OCI-LY7 (cell line): Measurements from ENCODE around the gene CRHR2. TPM values are rescaled to one million over a fixed set of nuclear protein-coding genes. Genes with fewer than 3 reads are reported as not detected.

ENCODE experiments used
- BruUV-seq: library from RNA; stranded (reverse); fragments of 400-500 nt; replicated peaks from 2 replicates; lab custom pipeline; 2021; lab: Mats Ljungman, UMichigan
- CTCF ChIA-PET: fragments of 300-600 bp; sonication (Branson Sonifier 250); formaldehyde crosslinking; loops from one replicate; lab custom pipeline; 2022; ENCODE audit warnings: antibody characterized with exemption; ENCODE audit not compliant: unreplicated experiment; lab: Charles Lee
- POLR2A ChIA-PET: fragments of 300-600 bp; sonication (Branson Sonifier 250); formaldehyde crosslinking; loops from one replicate; lab custom pipeline; 2022; ENCODE audit warnings: antibody characterized with exemption; lab: Charles Lee
- DNase-seq: peaks from one replicate; pipeline ENCODE4 v3.0.0-alpha.2; 2015; ENCODE audit warnings: low spot score
- H2AFZ ChIP-seq: fragments of 200-600 bp; sonication (generic), shearing (Covaris generic); 2 replicates; pipeline ENCODE4 v1.6.1; 2014; ENCODE audit warnings: mild to moderate bottlenecking, antibody characterized with exemption, low read length, moderate library complexity
- H3K27ac ChIP-seq: fragments of 200-600 bp; sonication (generic); 2 replicates; pipeline ENCODE4 v1.5.1; 2014; ENCODE audit warnings: mixed run types, low read depth, mild to moderate bottlenecking, moderate library complexity, low read length, inconsistent platforms; ENCODE audit not compliant: poor library complexity, severe bottlenecking
- H3K36me3 ChIP-seq: fragments of 200-600 bp; sonication (generic); 2 replicates; pipeline ENCODE4 v1.6.1; 2014; ENCODE audit warnings: mild to moderate bottlenecking, antibody characterized with exemption, low read length, moderate library complexity, mixed read lengths; ENCODE audit not compliant: insufficient read depth
- H3K4me1 ChIP-seq: fragments of 200-600 bp; sonication (generic); 2 replicates; pipeline ENCODE4 v1.5.1; 2014; ENCODE audit warnings: mild to moderate bottlenecking, low read length; ENCODE audit not compliant: insufficient read depth, poor library complexity, severe bottlenecking
- H3K4me2 ChIP-seq: fragments of 200-600 bp; sonication (generic); 2 replicates; pipeline ENCODE4 v1.6.1; 2014; ENCODE audit warnings: mild to moderate bottlenecking, low read length
- H3K4me3 ChIP-seq: fragments of 200-600 bp; sonication (generic); 2 replicates; pipeline ENCODE4 v1.5.1; 2014; ENCODE audit warnings: mild to moderate bottlenecking, low read depth, low read length; ENCODE audit not compliant: poor library complexity, severe bottlenecking
- H3K79me2 ChIP-seq: fragments of 200-600 bp; sonication (generic); 2 replicates; pipeline ENCODE4 v1.6.1; 2016; ENCODE audit warnings: low read depth, mild to moderate bottlenecking, low read length, moderate library complexity, mixed read lengths; ENCODE audit not compliant: insufficient read depth
- H3K9me2 ChIP-seq: fragments of 200-600 bp; sonication (generic); 2 replicates; pipeline ENCODE4 v1.6.1; 2016; ENCODE audit warnings: mild to moderate bottlenecking, low read length, mixed read lengths; ENCODE audit not compliant: insufficient read depth
- H3K9me3 ChIP-seq: fragments of 200-600 bp; sonication (generic); 2 replicates; pipeline ENCODE4 v1.6.1; 2014; ENCODE audit warnings: mild to moderate bottlenecking, mixed run types, low read length, mixed read lengths
- H4K20me1 ChIP-seq: fragments of 200-600 bp; sonication (generic); 2 replicates; pipeline ENCODE4 v1.6.1; 2014; ENCODE audit warnings: mild to moderate bottlenecking, antibody characterized with exemption, low read length, moderate library complexity, mixed read lengths; ENCODE audit not compliant: insufficient read depth
- EZH2phosphoT487 ChIP-seq: fragments of 200-600 bp; sonication (generic); IDR thresholded peaks from 2 replicates; pipeline ENCODE4 v1.6.1; 2018; ENCODE audit warnings: low read depth, borderline replicate concordance, mild to moderate bottlenecking, mixed run types, antibody characterized with exemption, low read length, moderate library complexity, mixed read lengths
- intact Hi-C: fragments of 100-400 bp; cut with micrococcal nuclease; formaldehyde crosslinking; loops from one replicate; pipeline ENCODE4 v1.10.0; 2022; ENCODE audit not compliant: unreplicated experiment
- total RNA-seq, 2 experiments: library from RNA; depleted of rRNA in 1 of 2; stranded (reverse); fragments of >200 nt in 1 of 2; shearing (Covaris generic) in 1 of 2; gene quantifications; 2 replicates each; pipeline ENCODE4 v1.2.3, GENCODE V29; 2014 to 2022
- TF ChIP-seq, protein P1 (sequence below): fragments of 200-600 bp; sonication (generic); conservative IDR thresholded peaks from 2 replicates; pipeline ENCODE4 v1.5.1; 2014; ENCODE audit warnings: mild to moderate bottlenecking, antibody characterized with exemption, low read length, moderate library complexity, mixed read lengths

Gene CRHR2
- total RNA-seq, 2 experiments from 2014 or later = not detected

DNA sequence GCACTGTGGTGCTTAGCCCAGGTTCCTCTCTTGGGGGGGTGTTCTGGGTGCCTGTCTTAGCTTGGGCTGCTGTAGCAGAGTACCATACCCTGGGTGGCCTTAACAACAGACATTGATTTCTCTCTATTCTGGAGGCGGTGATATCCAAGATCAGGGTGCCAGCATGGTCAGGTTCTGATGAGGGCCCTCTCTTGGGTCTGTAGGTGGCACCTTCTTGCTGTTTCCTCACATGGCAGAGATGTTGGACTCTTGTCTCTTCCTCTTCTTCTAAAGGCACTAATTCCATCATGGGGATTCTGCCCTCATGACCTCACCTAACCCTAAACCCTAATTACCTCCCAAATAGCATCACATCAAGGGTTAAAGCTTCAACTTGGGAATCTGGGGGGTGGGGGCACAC, 19.9 kb upstream of the CRHR2 start:
- H3K4me2 ChIP-seq = no peak overlapping the region
- ChIA-PET CTCF (no interaction called here), POLR2A (no interaction called here)
- no peaks in the 10 kb centered on the region for H3K4me1 ChIP-seq
- H3K27ac ChIP-seq = no peak overlapping the region
- H3K79me2 ChIP-seq = no peaks in the 10 kb centered on the region
- H3K9me3 ChIP-seq = no peaks in the 10 kb centered on the region
- BruUV-seq = no TSS peak
- DNase-seq = peak; percentile 30
- H3K4me3 ChIP-seq = no peak overlapping the region
- no peaks in the 10 kb centered on the region for H3K9me2 ChIP-seq
- intact Hi-C loops = loop anchor here (1.0 kb wide), 1 partner anchor 38 kb away; no protein-coding TSS in a partner anchor
- H4K20me1 ChIP-seq = no peaks in the 10 kb centered on the region
- H2AFZ ChIP-seq = no peak overlapping the region
- no peaks in the 10 kb centered on the region for H3K36me3 ChIP-seq
- TF ChIP-seq, protein P1, sequence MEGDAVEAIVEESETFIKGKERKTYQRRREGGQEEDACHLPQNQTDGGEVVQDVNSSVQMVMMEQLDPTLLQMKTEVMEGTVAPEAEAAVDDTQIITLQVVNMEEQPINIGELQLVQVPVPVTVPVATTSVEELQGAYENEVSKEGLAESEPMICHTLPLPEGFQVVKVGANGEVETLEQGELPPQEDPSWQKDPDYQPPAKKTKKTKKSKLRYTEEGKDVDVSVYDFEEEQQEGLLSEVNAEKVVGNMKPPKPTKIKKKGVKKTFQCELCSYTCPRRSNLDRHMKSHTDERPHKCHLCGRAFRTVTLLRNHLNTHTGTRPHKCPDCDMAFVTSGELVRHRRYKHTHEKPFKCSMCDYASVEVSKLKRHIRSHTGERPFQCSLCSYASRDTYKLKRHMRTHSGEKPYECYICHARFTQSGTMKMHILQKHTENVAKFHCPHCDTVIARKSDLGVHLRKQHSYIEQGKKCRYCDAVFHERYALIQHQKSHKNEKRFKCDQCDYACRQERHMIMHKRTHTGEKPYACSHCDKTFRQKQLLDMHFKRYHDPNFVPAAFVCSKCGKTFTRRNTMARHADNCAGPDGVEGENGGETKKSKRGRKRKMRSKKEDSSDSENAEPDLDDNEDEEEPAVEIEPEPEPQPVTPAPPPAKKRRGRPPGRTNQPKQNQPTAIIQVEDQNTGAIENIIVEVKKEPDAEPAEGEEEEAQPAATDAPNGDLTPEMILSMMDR = peak; percentile 71
- TF ChIP-seq EZH2phosphoT487 = no peak

DNA sequence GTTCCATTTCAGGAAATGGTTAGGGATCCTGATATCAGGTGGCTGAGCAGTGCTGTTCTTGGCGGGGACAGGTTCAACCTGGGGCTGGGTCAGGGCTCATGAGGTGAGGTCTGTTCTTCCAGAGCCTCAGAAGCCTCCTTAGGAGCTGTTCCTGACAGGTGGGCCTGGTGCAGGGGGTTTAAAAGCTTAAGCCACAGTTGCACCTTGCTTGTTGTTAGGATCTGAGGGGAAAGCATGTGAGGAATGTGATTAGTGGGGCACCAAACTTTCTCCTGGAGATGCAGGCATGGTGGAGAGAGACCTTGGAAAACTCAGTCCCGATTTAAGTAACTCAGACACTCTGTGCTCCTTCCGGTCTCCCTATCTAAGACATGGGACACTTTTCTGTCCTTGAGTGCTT, 18.7 kb upstream of the CRHR2 start:
- intact Hi-C loops = no loop called here
- no peaks in the 10 kb centered on the region for H3K9me2 ChIP-seq
- TF ChIP-seq, protein P1 = no peak
- no peak for TF ChIP-seq EZH2phosphoT487
- DNase-seq = no peak
- no peaks in the 10 kb centered on the region for H3K79me2 ChIP-seq
- H3K9me3 ChIP-seq = no peaks in the 10 kb centered on the region
- no peak overlapping the region for H3K4me3 ChIP-seq
- POLR2A ChIA-PET = interaction anchor here (0.7 kb wide), 1 partner anchor 12 kb away, joined by 3 read pairs; no protein-coding TSS in a partner anchor
- H3K27ac ChIP-seq = no peak overlapping the region
- CTCF ChIA-PET = no interaction called here
- no TSS peak for BruUV-seq
- no peaks in the 10 kb centered on the region for H4K20me1 ChIP-seq
- H3K4me1 ChIP-seq = no peaks in the 10 kb centered on the region
- no peak overlapping the region for H3K4me2 ChIP-seq
- H3K36me3 ChIP-seq = no peaks in the 10 kb centered on the region
- no peak overlapping the region for H2AFZ ChIP-seq

DNA sequence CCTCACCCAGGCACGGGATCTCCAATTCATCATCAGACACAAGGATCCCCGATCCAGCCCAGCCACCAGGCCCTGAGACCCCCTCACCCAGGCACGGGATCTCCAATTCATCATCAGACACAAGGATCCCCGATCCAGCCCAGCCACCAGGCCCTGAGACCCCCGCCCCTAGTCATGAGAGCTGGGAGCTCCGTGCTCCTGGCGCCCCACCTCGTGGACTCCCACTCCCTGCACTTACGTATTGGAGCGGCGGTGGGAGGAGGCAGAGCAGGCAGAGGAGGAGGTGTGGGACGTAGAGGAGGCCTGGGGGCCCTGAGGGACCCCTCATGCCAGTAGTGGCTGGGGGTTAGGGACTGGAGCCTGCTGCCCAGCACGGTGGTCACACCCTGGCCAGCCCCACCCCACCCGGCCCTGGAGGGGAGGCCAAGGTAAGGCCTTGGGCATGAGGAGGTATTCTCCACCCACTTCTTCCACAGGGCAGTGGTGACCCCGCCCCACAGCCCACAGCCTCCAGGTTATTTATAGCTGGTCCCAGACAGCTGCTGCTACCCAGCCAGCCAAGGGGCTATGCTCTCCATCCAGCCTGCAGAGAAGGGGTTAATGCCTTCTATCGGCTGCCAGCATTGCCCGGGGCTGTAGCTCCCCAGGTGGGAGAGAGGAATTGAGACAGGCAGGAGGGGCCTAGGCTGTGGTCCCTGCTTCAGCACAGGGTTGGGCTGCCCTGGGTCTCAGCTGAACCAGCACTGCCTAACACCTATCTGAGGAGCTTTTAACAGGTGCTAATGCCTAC, 17.6 kb upstream of the CRHR2 start:
- DNase-seq = no peak
- Histone ChIP-seq H3K9me2 (no peaks in the 10 kb centered on the region), H4K20me1 (no peaks in the 10 kb centered on the region), H3K27ac (no peak overlapping the region), H3K79me2 (no peaks in the 10 kb centered on the region), H3K4me2 (no peak overlapping the region), H3K36me3 (no peaks in the 10 kb centered on the region), H3K9me3 (no peaks in the 10 kb centered on the region), H3K4me1 (no peaks in the 10 kb centered on the region), H3K4me3 (no peak overlapping the region), H2AFZ (no peak overlapping the region)
- POLR2A ChIA-PET = interaction anchor here (0.7 kb wide), 1 partner anchor 516 kb away, joined by 4 read pairs; no protein-coding TSS in a partner anchor
- TF ChIP-seq, protein P1 = no peak
- TF ChIP-seq EZH2phosphoT487 = no peak
- intact Hi-C loops = no loop called here
- BruUV-seq = no TSS peak
- CTCF ChIA-PET = no interaction called here
